ENCODE results near the gene DEFB127.
"Not testable (repeated sequence)": the region's sequence is repeated elsewhere in the genome, so short reads cannot be mapped to it uniquely, and the experiment has no call there.

DEFB127 gene

DNA sequence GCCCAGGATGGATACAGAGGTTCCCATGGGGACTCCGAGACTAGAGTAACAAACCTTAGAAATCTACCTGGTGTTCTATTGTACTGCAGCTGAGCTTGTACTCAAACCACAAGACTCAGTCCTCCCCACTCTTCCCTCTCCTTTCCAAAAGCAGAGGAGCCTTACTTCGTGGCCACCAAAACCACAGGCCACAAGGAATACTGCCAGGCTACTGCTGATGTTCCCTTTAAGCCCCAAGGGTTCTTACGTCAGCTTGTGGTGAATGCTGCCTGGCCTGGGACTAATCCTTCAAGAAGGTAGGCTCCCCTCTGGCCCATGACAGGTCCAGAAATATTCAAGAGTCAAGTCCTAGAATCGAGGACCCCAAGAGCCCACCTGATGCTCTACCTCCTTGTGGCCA lies 42.7 kb downstream of the DEFB127 start:
- DNase-seq (ENCODE audit: low read depth), result no peak
- TF ChIP-seq, protein P1, sequence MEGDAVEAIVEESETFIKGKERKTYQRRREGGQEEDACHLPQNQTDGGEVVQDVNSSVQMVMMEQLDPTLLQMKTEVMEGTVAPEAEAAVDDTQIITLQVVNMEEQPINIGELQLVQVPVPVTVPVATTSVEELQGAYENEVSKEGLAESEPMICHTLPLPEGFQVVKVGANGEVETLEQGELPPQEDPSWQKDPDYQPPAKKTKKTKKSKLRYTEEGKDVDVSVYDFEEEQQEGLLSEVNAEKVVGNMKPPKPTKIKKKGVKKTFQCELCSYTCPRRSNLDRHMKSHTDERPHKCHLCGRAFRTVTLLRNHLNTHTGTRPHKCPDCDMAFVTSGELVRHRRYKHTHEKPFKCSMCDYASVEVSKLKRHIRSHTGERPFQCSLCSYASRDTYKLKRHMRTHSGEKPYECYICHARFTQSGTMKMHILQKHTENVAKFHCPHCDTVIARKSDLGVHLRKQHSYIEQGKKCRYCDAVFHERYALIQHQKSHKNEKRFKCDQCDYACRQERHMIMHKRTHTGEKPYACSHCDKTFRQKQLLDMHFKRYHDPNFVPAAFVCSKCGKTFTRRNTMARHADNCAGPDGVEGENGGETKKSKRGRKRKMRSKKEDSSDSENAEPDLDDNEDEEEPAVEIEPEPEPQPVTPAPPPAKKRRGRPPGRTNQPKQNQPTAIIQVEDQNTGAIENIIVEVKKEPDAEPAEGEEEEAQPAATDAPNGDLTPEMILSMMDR (conservative IDR thresholded peaks at IDR 0.05; ENCODE audit: low read depth, low read length), result no peak
- H3K4me3 ChIP-seq (ENCODE audit: low read depth, low read length), result no peak overlapping the region

DNA sequence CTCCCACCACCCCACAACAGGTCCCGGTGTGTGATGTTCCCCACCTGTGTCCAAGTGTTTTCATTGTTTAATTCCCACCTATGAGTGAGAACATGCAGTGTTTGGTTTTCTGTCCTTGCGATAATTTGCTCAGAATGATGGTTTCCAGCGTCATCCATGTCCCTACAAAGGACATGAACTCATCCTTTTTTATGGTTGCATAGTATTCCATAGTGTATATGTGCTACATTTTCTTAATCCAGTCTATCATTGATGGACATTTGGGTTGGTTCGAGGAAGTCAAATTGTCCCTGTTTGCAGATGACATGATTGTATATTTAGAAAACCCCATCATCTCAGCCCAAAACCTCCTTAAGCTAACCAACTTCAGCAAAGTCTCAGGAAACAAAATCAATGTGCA lies 46.4 kb downstream of the DEFB127 start:
- H3K4me3 ChIP-seq (ENCODE audit: low read depth, low read length); DNase-seq (ENCODE audit: low read depth): not testable (repeated sequence)

Measured in choroid plexus epithelial cell (primary cell).